Inferior parietal cortex (tissue), 1 donor: ENCODE measurements around the gene ZNF827.
A peak's percentile ranks its signal among the peaks of the same experiment; 100 is the strongest.

Experiments
- DNase-seq: peaks from one replicate; pipeline ENCODE4 v3.0.0-alpha.2; 2016; ENCODE audit errors: extremely low spot score

ZNF827 gene

GRCh38 chr4:145827885-145828284 is 110.7 kb downstream of the ZNF827 start:
- no peak for DNase-seq

- no peak for DNase-seq
Observed at GRCh38 chr4:145825255-145825654, 113.4 kb downstream of the ZNF827 start.

GRCh38 chr4:145824463-145824862 is 114.2 kb downstream of the ZNF827 start:
- no peak for DNase-seq

- no peak for DNase-seq
Observed at GRCh38 chr4:145823743-145824142, 114.9 kb downstream of the ZNF827 start.

- DNase-seq = no peak
Observed at GRCh38 chr4:145822581-145822980, 116.0 kb downstream of the ZNF827 start.

- no peak for DNase-seq
Observed at GRCh38 chr4:145822181-145822580, 116.4 kb downstream of the ZNF827 start.

GRCh38 chr4:145821766-145822165 is 116.9 kb downstream of the ZNF827 start:
- DNase-seq = no peak

- DNase-seq = peak; percentile 9
Observed at GRCh38 chr4:145820407-145820806, 118.2 kb downstream of the ZNF827 start.

GRCh38 chr4:145819853-145820181 is 118.8 kb downstream of the ZNF827 start:
- DNase-seq = peak; percentile 75

GRCh38 chr4:145819101-145819852 is 119.3 kb downstream of the ZNF827 start:
- DNase-seq = peak; percentile 29

GRCh38 chr4:145818011-145818410 is 120.6 kb downstream of the ZNF827 start:
- DNase-seq = no peak

GRCh38 chr4:145816091-145816490 is 122.5 kb downstream of the ZNF827 start:
- no peak for DNase-seq

GRCh38 chr4:145815626-145816025 is 123.0 kb downstream of the ZNF827 start:
- no peak for DNase-seq

GRCh38 chr4:145815027-145815612 is 123.5 kb downstream of the ZNF827 start:
- no peak for DNase-seq

- no peak for DNase-seq
Observed at GRCh38 chr4:145814246-145814645, 124.4 kb downstream of the ZNF827 start.

- DNase-seq = no peak
Observed at GRCh38 chr4:145812919-145813318, 125.7 kb downstream of the ZNF827 start.

GRCh38 chr4:145808848-145809512 is 129.6 kb downstream of the ZNF827 start:
- DNase-seq = no peak

GRCh38 chr4:145808021-145808650 is 130.5 kb downstream of the ZNF827 start:
- no peak for DNase-seq

GRCh38 chr4:145805490-145805889 is 133.1 kb downstream of the ZNF827 start:
- no peak for DNase-seq

GRCh38 chr4:145804116-145804515 is 134.5 kb downstream of the ZNF827 start:
- DNase-seq = no peak

- DNase-seq = no peak
Observed at GRCh38 chr4:145799223-145799622, 139.4 kb downstream of the ZNF827 start.

GRCh38 chr4:145797278-145797677 is 141.3 kb downstream of the ZNF827 start:
- DNase-seq = no peak

GRCh38 chr4:145796346-145796745 is 142.3 kb downstream of the ZNF827 start:
- no peak for DNase-seq
